WTC11 (cell line): ENCODE results near the gene TREM1. TPM values are rescaled to one million over a fixed set of nuclear protein-coding genes. Genes with fewer than 3 reads are reported as not detected.

Source experiments
- ATAC-seq: fragments of 200-7000 bp; cut with Tn5 transposase; 2 replicates; pipeline ENCODE4 v1.10.0; 2021; ENCODE audit warnings: mild to moderate bottlenecking, moderate library complexity
- CTCF ChIA-PET: fragments of 300-600 bp; sonication (Branson Sonifier 250); formaldehyde crosslinking; loops from one replicate; lab custom pipeline; 2021; ENCODE audit warnings: antibody characterized with exemption; lab: Charles Lee
- POLR2A ChIA-PET: fragments of 350-600 bp; sonication (Branson Sonifier 250); formaldehyde crosslinking; loops from one replicate; lab custom pipeline; 2021; ENCODE audit warnings: antibody characterized with exemption; lab: Charles Lee
- DNase-seq: peaks from one replicate; pipeline ENCODE4 v3.0.0; 2021; ENCODE audit warnings: low spot score
- H3K27ac Mint-ChIP-seq: 2 replicates; pipeline ENCODE4 v1.8.0; 2021; ENCODE audit warnings: mixed read lengths
- H3K27me3 Mint-ChIP-seq: 2 replicates; pipeline ENCODE4 v1.8.0; 2021; ENCODE audit warnings: low read depth, mild to moderate bottlenecking, moderate library complexity, mixed read lengths
- H3K36me3 Mint-ChIP-seq: 2 replicates; pipeline ENCODE4 v1.8.0; 2021; ENCODE audit warnings: mixed read lengths
- H3K4me1 Mint-ChIP-seq: 2 replicates; pipeline ENCODE4 v1.8.0; 2022; ENCODE audit warnings: mixed read lengths
- H3K4me3 Mint-ChIP-seq: 2 replicates; pipeline ENCODE4 v1.8.0; 2021; ENCODE audit warnings: mild to moderate bottlenecking, moderate library complexity, mixed read lengths
- H3K9me3 Mint-ChIP-seq: 2 replicates; pipeline ENCODE4 v1.8.0; 2021; ENCODE audit warnings: mixed read lengths
- CREB1 ChIP-seq: sonication (generic); formaldehyde crosslinking; IDR thresholded peaks from 2 replicates; pipeline ENCODE4 v1.8.0; 2023; ENCODE audit warnings: mild to moderate bottlenecking, missing genetic modification reagents
- GRHL2 ChIP-seq: fragments of 250-450 bp; sonication (Bioruptor Pico); IDR thresholded peaks from 2 replicates; pipeline ENCODE4 v1.8.0; 2022; ENCODE audit warnings: mild to moderate bottlenecking, moderate library complexity; ENCODE audit not compliant: insufficient replicate concordance, severe bottlenecking
- HMGA2 ChIP-seq: fragments of 250-450 bp; sonication (Bioruptor Pico); IDR thresholded peaks from 2 replicates; pipeline ENCODE4 v1.4.0; 2021; ENCODE audit warnings: mild to moderate bottlenecking, moderate library complexity
- KAT7 ChIP-seq: sonication (generic); formaldehyde crosslinking; IDR thresholded peaks from 2 replicates; pipeline ENCODE4 v1.8.1; 2023; ENCODE audit warnings: missing genetic modification reagents, mild to moderate bottlenecking, borderline replicate concordance
- MLX ChIP-seq: sonication (generic); formaldehyde crosslinking; IDR thresholded peaks from 2 replicates; pipeline ENCODE4 v1.8.1; 2023; ENCODE audit warnings: mild to moderate bottlenecking, missing genetic modification reagents, moderate library complexity
- MXD4 ChIP-seq: fragments of 250-450 bp; sonication (Bioruptor Pico); IDR thresholded peaks from 2 replicates; pipeline ENCODE4 v1.8.0; 2021; ENCODE audit warnings: mild to moderate bottlenecking, moderate library complexity, borderline replicate concordance
- NFE2L1 ChIP-seq: sonication (generic); formaldehyde crosslinking; IDR thresholded peaks from 2 replicates; pipeline ENCODE4 v1.8.1; 2023; ENCODE audit warnings: missing genetic modification reagents
- NR1H2 ChIP-seq: sonication (generic); formaldehyde crosslinking; IDR thresholded peaks from 2 replicates; pipeline ENCODE4 v1.9.0; 2021; ENCODE audit warnings: mild to moderate bottlenecking, moderate library complexity, missing genetic modification reagents
- NR2C2 ChIP-seq: sonication (generic); formaldehyde crosslinking; IDR thresholded peaks from 2 replicates; pipeline ENCODE4 v1.8.0; 2022; ENCODE audit warnings: mild to moderate bottlenecking, missing genetic modification reagents
- PRDM15 ChIP-seq: sonication (generic); formaldehyde crosslinking; IDR thresholded peaks from 2 replicates; pipeline ENCODE4 v1.8.0; 2022; ENCODE audit warnings: missing genetic modification reagents
- TEAD1 ChIP-seq: sonication (generic); formaldehyde crosslinking; IDR thresholded peaks from 2 replicates; pipeline ENCODE4 v1.8.0; 2022; ENCODE audit warnings: mild to moderate bottlenecking, missing genetic modification reagents
- total RNA-seq: library from RNA; stranded (reverse); gene quantifications from 3 replicates; pipeline ENCODE4 v1.2.3, GENCODE V29; 2021
- TF ChIP-seq, protein P1 (sequence below): sonication (generic); formaldehyde crosslinking; IDR thresholded peaks from 2 replicates; pipeline ENCODE4 v1.8.0; 2023; ENCODE audit warnings: mild to moderate bottlenecking, missing genetic modification reagents
- TF ChIP-seq, protein P2 (sequence below): sonication (generic); formaldehyde crosslinking; IDR thresholded peaks from 2 replicates; pipeline ENCODE4 v1.8.1; 2023; ENCODE audit warnings: mild to moderate bottlenecking, missing genetic modification reagents
- TF ChIP-seq, protein P3 (sequence below): fragments of 250-450 bp; sonication (Bioruptor Pico); IDR thresholded peaks from 2 replicates; pipeline ENCODE4 v1.9.0; 2021; ENCODE audit warnings: mild to moderate bottlenecking
- TF ChIP-seq, protein P4 (sequence below): sonication (generic); formaldehyde crosslinking; IDR thresholded peaks from 2 replicates; pipeline ENCODE4 v1.8.0; 2023; ENCODE audit warnings: missing genetic modification reagents
- TF ChIP-seq, protein P5 (sequence below): fragments of 200-600 bp; IDR thresholded peaks from 2 replicates; pipeline ENCODE4 v1.8.0; 2022; ENCODE audit warnings: antibody characterized with exemption

Gene TREM1
- total RNA-seq, 1 experiment from 2014 or later: not detected

- no peak for TF ChIP-seq HMGA2 (CRISPR knock-in tag)
- TF ChIP-seq NR1H2: no peak
- no peak for TF ChIP-seq PRDM15
- no peak for TF ChIP-seq KAT7 (CRISPR knock-in tag)
- TF ChIP-seq, protein P1, sequence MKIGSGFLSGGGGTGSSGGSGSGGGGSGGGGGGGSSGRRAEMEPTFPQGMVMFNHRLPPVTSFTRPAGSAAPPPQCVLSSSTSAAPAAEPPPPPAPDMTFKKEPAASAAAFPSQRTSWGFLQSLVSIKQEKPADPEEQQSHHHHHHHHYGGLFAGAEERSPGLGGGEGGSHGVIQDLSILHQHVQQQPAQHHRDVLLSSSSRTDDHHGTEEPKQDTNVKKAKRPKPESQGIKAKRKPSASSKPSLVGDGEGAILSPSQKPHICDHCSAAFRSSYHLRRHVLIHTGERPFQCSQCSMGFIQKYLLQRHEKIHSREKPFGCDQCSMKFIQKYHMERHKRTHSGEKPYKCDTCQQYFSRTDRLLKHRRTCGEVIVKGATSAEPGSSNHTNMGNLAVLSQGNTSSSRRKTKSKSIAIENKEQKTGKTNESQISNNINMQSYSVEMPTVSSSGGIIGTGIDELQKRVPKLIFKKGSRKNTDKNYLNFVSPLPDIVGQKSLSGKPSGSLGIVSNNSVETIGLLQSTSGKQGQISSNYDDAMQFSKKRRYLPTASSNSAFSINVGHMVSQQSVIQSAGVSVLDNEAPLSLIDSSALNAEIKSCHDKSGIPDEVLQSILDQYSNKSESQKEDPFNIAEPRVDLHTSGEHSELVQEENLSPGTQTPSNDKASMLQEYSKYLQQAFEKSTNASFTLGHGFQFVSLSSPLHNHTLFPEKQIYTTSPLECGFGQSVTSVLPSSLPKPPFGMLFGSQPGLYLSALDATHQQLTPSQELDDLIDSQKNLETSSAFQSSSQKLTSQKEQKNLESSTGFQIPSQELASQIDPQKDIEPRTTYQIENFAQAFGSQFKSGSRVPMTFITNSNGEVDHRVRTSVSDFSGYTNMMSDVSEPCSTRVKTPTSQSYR: no peak
- no peak for TF ChIP-seq GRHL2
- TF ChIP-seq, protein P2, sequence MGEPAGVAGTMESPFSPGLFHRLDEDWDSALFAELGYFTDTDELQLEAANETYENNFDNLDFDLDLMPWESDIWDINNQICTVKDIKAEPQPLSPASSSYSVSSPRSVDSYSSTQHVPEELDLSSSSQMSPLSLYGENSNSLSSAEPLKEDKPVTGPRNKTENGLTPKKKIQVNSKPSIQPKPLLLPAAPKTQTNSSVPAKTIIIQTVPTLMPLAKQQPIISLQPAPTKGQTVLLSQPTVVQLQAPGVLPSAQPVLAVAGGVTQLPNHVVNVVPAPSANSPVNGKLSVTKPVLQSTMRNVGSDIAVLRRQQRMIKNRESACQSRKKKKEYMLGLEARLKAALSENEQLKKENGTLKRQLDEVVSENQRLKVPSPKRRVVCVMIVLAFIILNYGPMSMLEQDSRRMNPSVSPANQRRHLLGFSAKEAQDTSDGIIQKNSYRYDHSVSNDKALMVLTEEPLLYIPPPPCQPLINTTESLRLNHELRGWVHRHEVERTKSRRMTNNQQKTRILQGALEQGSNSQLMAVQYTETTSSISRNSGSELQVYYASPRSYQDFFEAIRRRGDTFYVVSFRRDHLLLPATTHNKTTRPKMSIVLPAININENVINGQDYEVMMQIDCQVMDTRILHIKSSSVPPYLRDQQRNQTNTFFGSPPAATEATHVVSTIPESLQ (CRISPR knock-in tag): no peak
- TF ChIP-seq, protein P3, sequence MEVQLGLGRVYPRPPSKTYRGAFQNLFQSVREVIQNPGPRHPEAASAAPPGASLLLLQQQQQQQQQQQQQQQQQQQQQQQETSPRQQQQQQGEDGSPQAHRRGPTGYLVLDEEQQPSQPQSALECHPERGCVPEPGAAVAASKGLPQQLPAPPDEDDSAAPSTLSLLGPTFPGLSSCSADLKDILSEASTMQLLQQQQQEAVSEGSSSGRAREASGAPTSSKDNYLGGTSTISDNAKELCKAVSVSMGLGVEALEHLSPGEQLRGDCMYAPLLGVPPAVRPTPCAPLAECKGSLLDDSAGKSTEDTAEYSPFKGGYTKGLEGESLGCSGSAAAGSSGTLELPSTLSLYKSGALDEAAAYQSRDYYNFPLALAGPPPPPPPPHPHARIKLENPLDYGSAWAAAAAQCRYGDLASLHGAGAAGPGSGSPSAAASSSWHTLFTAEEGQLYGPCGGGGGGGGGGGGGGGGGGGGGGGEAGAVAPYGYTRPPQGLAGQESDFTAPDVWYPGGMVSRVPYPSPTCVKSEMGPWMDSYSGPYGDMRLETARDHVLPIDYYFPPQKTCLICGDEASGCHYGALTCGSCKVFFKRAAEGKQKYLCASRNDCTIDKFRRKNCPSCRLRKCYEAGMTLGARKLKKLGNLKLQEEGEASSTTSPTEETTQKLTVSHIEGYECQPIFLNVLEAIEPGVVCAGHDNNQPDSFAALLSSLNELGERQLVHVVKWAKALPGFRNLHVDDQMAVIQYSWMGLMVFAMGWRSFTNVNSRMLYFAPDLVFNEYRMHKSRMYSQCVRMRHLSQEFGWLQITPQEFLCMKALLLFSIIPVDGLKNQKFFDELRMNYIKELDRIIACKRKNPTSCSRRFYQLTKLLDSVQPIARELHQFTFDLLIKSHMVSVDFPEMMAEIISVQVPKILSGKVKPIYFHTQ (CRISPR knock-in tag): no peak
- TF ChIP-seq, protein P4, sequence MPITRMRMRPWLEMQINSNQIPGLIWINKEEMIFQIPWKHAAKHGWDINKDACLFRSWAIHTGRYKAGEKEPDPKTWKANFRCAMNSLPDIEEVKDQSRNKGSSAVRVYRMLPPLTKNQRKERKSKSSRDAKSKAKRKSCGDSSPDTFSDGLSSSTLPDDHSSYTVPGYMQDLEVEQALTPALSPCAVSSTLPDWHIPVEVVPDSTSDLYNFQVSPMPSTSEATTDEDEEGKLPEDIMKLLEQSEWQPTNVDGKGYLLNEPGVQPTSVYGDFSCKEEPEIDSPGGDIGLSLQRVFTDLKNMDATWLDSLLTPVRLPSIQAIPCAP: no peak
- TF ChIP-seq MLX (CRISPR knock-in tag): no peak
- no peak for TF ChIP-seq NFE2L1 (CRISPR knock-in tag)
- TF ChIP-seq TEAD1: no peak
These were observed 28.9 kb downstream of the TREM1 start (continued) for GRCh38 chr6:41257369-41258195.

DNA sequence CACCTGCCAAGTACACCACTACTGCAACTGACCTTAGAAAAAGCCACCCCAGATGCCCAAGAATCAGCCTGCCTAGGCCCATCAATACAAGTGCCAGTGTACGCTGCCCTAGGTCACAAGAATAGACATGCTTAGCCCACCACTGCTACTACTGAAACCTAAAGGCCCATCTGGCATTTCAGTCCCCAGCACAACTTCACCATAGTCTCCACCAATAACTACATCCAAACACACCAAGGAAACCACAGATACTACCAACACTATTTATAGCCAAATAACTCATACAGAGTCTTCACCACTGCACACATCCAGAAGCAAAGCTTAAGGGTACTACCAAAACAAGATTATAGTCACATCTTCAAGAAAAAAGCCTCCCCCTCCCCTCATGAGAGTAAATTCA is 30.1 kb downstream of the TREM1 start:
- TF ChIP-seq CREB1 (CRISPR knock-in tag) (no peak), NR2C2 (CRISPR knock-in tag) (no peak), MXD4 (CRISPR knock-in tag) (no peak)
- TF ChIP-seq, protein P5, sequence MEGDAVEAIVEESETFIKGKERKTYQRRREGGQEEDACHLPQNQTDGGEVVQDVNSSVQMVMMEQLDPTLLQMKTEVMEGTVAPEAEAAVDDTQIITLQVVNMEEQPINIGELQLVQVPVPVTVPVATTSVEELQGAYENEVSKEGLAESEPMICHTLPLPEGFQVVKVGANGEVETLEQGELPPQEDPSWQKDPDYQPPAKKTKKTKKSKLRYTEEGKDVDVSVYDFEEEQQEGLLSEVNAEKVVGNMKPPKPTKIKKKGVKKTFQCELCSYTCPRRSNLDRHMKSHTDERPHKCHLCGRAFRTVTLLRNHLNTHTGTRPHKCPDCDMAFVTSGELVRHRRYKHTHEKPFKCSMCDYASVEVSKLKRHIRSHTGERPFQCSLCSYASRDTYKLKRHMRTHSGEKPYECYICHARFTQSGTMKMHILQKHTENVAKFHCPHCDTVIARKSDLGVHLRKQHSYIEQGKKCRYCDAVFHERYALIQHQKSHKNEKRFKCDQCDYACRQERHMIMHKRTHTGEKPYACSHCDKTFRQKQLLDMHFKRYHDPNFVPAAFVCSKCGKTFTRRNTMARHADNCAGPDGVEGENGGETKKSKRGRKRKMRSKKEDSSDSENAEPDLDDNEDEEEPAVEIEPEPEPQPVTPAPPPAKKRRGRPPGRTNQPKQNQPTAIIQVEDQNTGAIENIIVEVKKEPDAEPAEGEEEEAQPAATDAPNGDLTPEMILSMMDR: no peak
- POLR2A ChIA-PET: interaction anchor here (0.7 kb wide), 1 partner anchor 8 kb away, joined by 4 read pairs; no protein-coding TSS in a partner anchor
- no peaks in the 10 kb centered on the region for H3K4me1 Mint-ChIP-seq
- no peak overlapping the region for H3K27ac Mint-ChIP-seq
- peaks cover 10% of the 10 kb centered on the region for H3K27me3 Mint-ChIP-seq
- CTCF ChIA-PET: no interaction called here
- no peaks in the 10 kb centered on the region for H3K36me3 Mint-ChIP-seq
- H3K9me3 Mint-ChIP-seq: peaks cover 29% of the 10 kb centered on the region
- no peak overlapping the region for H3K4me3 Mint-ChIP-seq
- ATAC-seq: no peak
- no peak for DNase-seq
